ENCODE results near the gene FAM72B.
"Not testable (repeated sequence)": the region's sequence is repeated elsewhere in the genome, so short reads cannot be mapped to it uniquely, and the experiment has no call there.

FAM72B gene

GRCh38 chr1:121163850-121164757, 20.0 kb downstream of the FAM72B start:
- not testable (repeated sequence) for H3K4me3 ChIP-seq (ENCODE audit: low read depth, low read length); H2AFZ ChIP-seq (ENCODE audit: low read length, unreplicated experiment); H3K79me2 ChIP-seq (ENCODE audit: control insufficient read depth, insufficient read depth, low read length, unreplicated experiment); H3K4me1 ChIP-seq (ENCODE audit: control insufficient read depth, insufficient read depth, low read length, unreplicated experiment); H3K36me3 ChIP-seq (ENCODE audit: insufficient read depth, low read length); H3K27me3 ChIP-seq (ENCODE audit: insufficient read depth, low read length); H3K27ac ChIP-seq (ENCODE audit: low read depth, low read length)

DNA sequence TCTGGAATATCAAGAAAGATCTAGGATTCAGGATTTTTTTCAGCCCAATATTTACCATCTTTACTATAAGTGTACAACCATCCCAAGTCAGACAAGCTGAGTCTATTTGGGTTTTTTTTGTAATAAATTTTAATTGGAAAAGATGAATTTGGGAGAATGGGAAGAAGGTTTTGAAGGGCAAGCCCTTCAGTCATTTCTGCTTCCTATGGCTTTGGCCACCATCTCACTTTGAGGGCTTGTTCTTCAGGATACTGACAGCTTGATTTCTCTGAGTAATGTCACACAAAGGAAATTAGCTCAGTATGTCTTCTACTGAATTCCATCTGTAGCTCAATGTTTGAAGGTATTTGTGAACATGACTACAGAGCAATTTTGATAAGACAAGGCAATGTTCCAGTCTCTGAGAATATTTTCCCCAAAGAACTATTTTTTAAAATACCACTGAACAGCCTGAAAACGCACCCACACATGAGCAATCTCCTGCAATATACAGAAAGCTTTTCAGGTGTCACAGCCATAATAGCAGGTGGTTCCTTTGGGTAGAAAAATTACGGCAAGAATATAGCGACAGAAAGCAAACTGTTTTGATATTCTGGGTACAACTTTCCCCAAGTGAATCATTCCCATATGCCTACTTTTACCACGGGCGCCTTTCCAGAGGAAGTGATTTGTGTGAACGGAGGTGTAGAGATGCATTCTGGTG, 22.8 kb downstream of the FAM72B start:
- H3K4me1 ChIP-seq (ENCODE audit: control insufficient read depth, insufficient read depth, low read length, unreplicated experiment); H3K4me3 ChIP-seq (ENCODE audit: low read depth, low read length); H3K36me3 ChIP-seq (ENCODE audit: insufficient read depth, low read length); H3K27ac ChIP-seq (ENCODE audit: low read depth, low read length); H3K27me3 ChIP-seq (ENCODE audit: insufficient read depth, low read length); H2AFZ ChIP-seq (ENCODE audit: low read length, unreplicated experiment); H3K79me2 ChIP-seq (ENCODE audit: control insufficient read depth, insufficient read depth, low read length, unreplicated experiment): not testable (repeated sequence)

DNA sequence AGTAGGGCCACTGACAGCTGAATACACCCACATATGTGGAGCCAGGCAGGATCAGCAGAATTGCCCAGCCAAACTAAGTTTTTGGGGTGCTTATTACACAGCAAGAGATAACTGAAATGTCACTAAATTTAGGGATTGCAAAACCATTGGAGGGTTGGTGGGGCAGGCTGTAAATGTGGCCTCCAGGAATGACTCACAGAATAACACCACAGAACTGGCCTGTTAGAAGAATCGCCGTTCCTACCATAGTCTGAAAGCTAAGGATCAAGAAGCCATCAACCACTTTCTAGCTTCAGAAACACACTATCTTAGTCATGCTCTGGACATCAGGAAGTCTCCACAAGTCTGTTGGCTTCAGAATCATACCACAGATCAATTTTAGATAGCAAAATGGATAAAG, 24.0 kb downstream of the FAM72B start:
- not testable (repeated sequence) for H3K36me3 ChIP-seq (ENCODE audit: insufficient read depth, low read length); H2AFZ ChIP-seq (ENCODE audit: low read length, unreplicated experiment); H3K27me3 ChIP-seq (ENCODE audit: insufficient read depth, low read length); H3K4me1 ChIP-seq (ENCODE audit: control insufficient read depth, insufficient read depth, low read length, unreplicated experiment); H3K27ac ChIP-seq (ENCODE audit: low read depth, low read length); H3K4me3 ChIP-seq (ENCODE audit: low read depth, low read length); H3K79me2 ChIP-seq (ENCODE audit: control insufficient read depth, insufficient read depth, low read length, unreplicated experiment)

DNA sequence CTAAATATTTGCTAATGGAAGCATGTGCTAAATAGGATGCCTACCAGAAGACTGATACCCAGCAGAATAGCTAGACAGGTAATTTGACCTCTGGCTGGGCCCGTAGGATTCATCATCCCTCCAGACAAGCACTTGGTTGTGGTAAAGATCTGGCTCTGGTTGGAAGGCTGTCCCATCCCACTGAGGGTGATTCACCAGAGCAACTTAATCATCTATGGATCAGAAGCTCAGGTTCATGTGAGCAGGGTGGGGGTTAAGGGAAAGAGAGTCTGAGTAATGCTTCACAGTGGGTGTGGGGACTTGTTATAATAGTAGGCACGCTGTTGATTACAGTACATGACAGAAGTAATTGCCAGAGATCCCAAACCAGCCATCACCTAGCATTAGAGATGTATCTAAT, 26.5 kb downstream of the FAM72B start:
- not testable (repeated sequence) for H3K36me3 ChIP-seq (ENCODE audit: insufficient read depth, low read length); H2AFZ ChIP-seq (ENCODE audit: low read length, unreplicated experiment); H3K27ac ChIP-seq (ENCODE audit: low read depth, low read length); H3K27me3 ChIP-seq (ENCODE audit: insufficient read depth, low read length); H3K4me3 ChIP-seq (ENCODE audit: low read depth, low read length); H3K4me1 ChIP-seq (ENCODE audit: control insufficient read depth, insufficient read depth, low read length, unreplicated experiment); H3K79me2 ChIP-seq (ENCODE audit: control insufficient read depth, insufficient read depth, low read length, unreplicated experiment)

- H3K36me3 ChIP-seq (ENCODE audit: insufficient read depth, low read length): not testable (repeated sequence)
These were observed 27.1 kb downstream of the FAM72B start for GRCh38 chr1:121156958-121157603.

DNA sequence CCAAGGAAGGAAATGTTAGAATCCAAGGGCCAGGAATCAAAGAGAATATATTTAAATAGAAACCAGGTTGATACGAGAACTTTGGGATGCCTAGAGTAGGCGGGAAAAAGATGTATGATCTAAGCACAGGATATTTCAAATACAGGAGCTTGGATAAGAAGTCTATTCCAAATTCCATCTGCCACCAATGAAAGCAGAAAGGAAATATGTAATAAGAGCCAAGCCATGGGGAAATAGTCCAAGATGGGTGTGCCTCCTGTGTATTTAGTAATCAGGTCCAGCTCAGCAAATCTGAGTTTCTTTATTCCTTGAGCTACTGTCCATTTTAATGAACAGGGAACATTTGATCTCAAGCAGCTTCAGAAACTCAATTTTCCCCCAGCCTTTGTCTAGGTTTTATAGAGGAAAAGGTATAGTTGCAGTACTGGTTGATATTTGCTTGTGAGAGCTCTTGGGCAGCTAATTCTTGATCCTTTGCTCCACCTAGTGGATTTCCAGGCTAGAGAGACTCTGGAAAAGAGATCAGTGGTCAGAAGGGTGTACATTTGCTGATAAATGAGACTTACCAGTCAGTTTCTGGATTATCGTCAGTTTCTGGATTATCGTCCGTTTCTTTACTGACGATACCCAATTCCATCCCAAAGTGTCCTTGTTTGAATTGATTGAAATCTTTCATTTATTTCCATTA, 28.3 kb downstream of the FAM72B start:
- not testable (repeated sequence) for H2AFZ ChIP-seq (ENCODE audit: low read length, unreplicated experiment); H3K36me3 ChIP-seq (ENCODE audit: insufficient read depth, low read length); H3K4me1 ChIP-seq (ENCODE audit: control insufficient read depth, insufficient read depth, low read length, unreplicated experiment); H3K27me3 ChIP-seq (ENCODE audit: insufficient read depth, low read length); H3K79me2 ChIP-seq (ENCODE audit: control insufficient read depth, insufficient read depth, low read length, unreplicated experiment); H3K4me3 ChIP-seq (ENCODE audit: low read depth, low read length); H3K27ac ChIP-seq (ENCODE audit: low read depth, low read length)

More at GRCh38 chr1:121156958-121157603, 27.1 kb downstream of the FAM72B start:
- H3K4me1 ChIP-seq (ENCODE audit: control insufficient read depth, insufficient read depth, low read length, unreplicated experiment); H3K27ac ChIP-seq (ENCODE audit: low read depth, low read length); H3K79me2 ChIP-seq (ENCODE audit: control insufficient read depth, insufficient read depth, low read length, unreplicated experiment); H2AFZ ChIP-seq (ENCODE audit: low read length, unreplicated experiment); H3K4me3 ChIP-seq (ENCODE audit: low read depth, low read length); H3K27me3 ChIP-seq (ENCODE audit: insufficient read depth, low read length): not testable (repeated sequence)

- H3K36me3 ChIP-seq (ENCODE audit: insufficient read depth, low read length); H3K4me3 ChIP-seq (ENCODE audit: low read depth, low read length); H3K27me3 ChIP-seq (ENCODE audit: insufficient read depth, low read length); H2AFZ ChIP-seq (ENCODE audit: low read length, unreplicated experiment); H3K27ac ChIP-seq (ENCODE audit: low read depth, low read length); H3K4me1 ChIP-seq (ENCODE audit: control insufficient read depth, insufficient read depth, low read length, unreplicated experiment); H3K79me2 ChIP-seq (ENCODE audit: control insufficient read depth, insufficient read depth, low read length, unreplicated experiment): not testable (repeated sequence)
These were observed 29.3 kb downstream of the FAM72B start for GRCh38 chr1:121154811-121155210.

DNA sequence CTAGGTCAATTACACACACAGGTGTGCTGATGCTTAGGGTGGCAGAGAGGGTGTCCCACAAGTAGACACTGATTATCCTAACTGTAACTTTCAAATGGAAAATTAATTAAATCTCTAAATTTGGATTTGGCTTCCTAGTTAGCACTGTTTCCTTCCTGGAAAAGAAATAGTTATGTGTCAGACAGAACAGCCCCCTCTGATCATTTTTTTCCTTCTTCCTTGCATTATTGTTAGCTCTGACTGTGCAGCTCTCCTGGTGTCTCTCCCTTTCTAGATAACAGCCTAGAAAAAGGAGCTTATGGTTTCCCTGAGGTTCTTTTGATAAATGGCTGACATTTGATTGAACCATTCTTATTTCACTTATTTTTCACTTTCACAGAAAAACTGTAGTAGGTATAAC, 31.4 kb downstream of the FAM72B start:
- not testable (repeated sequence) for H3K27ac ChIP-seq (ENCODE audit: low read depth, low read length); H3K4me1 ChIP-seq (ENCODE audit: control insufficient read depth, insufficient read depth, low read length, unreplicated experiment); H3K4me3 ChIP-seq (ENCODE audit: low read depth, low read length); H2AFZ ChIP-seq (ENCODE audit: low read length, unreplicated experiment); H3K79me2 ChIP-seq (ENCODE audit: control insufficient read depth, insufficient read depth, low read length, unreplicated experiment); H3K27me3 ChIP-seq (ENCODE audit: insufficient read depth, low read length); H3K36me3 ChIP-seq (ENCODE audit: insufficient read depth, low read length)

DNA sequence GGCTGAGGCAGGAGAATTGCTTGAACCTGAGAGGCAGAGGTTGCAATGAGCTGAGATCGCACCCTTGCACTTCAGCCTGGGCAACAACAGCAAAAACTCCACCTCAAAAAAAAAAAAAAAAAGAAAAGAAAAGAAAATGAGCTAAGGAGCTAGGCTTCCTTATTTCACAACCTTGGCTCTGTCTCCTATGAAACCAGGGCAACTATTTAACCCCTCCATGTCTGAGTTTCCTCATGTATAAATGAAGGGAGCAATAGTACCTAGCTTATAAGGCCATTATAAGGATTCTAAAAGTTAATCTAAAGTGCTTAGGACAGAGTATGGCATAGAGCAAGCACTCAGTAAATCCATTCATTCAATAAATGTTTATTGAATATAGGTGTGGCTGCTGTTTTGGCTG, 32.8 kb downstream of the FAM72B start:
- not testable (repeated sequence) for H3K4me1 ChIP-seq (ENCODE audit: control insufficient read depth, insufficient read depth, low read length, unreplicated experiment); H3K36me3 ChIP-seq (ENCODE audit: insufficient read depth, low read length); H2AFZ ChIP-seq (ENCODE audit: low read length, unreplicated experiment); H3K4me3 ChIP-seq (ENCODE audit: low read depth, low read length); H3K27ac ChIP-seq (ENCODE audit: low read depth, low read length); H3K79me2 ChIP-seq (ENCODE audit: control insufficient read depth, insufficient read depth, low read length, unreplicated experiment); H3K27me3 ChIP-seq (ENCODE audit: insufficient read depth, low read length)

- not testable (repeated sequence) for H3K4me1 ChIP-seq (ENCODE audit: control insufficient read depth, insufficient read depth, low read length, unreplicated experiment); H3K36me3 ChIP-seq (ENCODE audit: insufficient read depth, low read length); H3K27me3 ChIP-seq (ENCODE audit: insufficient read depth, low read length); H3K79me2 ChIP-seq (ENCODE audit: control insufficient read depth, insufficient read depth, low read length, unreplicated experiment); H2AFZ ChIP-seq (ENCODE audit: low read length, unreplicated experiment); H3K4me3 ChIP-seq (ENCODE audit: low read depth, low read length); H3K27ac ChIP-seq (ENCODE audit: low read depth, low read length)
These were observed 35.5 kb downstream of the FAM72B start for GRCh38 chr1:121148489-121149190.

All from ACC112 (cell line).